Measurements from ENCODE around the gene SPAG9.

SPAG9 gene

DNA sequence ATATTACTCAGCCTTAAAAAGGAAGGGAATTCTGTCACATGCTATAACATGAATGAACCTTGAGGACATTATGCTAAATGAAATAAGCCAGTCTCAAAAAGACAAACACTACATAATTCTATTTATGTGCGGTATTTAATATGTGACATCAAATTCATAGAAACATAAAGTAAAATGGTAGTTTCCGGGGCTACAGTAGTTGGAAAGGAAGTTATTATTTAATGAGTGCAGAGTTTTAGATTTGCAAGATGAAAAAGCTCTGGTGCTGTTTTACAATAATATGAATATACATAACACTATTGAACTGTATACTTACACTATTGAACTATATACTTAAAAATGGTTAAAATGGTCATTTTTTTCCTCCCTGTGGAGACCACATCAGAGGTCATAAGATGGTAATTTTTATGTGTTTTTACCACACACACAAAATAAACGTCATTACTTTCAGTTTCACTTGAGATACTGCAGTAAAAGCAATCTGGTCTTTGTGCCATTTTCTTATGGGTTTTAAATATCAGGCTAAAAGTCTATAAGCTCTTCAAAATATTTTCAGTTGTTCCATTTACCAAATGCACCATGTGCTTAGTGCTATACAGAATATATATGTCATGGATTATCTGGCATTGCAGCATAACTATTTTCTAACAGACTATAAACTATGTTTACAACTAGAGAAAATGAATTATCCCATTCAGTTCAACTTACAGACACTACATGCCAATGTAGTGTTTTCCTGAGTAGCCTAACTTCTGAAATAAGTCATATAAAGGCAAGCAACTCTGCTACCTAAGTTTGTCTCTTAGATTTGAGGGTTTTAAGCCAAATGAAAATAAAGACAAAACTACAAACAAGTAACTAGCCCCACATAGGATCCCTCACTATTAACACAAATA lies 90.9 kb downstream of the SPAG9 start:
- DNase-seq = peak; percentile 29

DNA sequence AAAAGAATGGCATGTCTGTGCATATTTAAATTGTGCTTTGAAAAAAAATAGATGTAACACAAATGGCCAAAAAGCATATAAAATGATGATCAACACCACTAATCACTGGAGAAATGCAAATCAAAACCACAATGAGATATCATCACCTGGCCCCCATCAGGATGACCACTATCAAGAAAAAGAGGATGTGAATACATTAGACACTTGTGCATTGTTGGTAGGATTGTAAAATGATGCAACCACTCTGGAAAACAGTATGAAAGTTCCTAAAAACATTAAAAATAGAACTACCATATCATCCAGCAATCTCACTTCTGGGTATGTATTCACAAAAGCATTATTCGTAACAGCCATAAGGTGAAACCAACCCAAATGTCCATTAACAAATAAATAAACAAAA lies 91.5 kb downstream of the SPAG9 start:
- DNase-seq = peak; percentile 52

DNA sequence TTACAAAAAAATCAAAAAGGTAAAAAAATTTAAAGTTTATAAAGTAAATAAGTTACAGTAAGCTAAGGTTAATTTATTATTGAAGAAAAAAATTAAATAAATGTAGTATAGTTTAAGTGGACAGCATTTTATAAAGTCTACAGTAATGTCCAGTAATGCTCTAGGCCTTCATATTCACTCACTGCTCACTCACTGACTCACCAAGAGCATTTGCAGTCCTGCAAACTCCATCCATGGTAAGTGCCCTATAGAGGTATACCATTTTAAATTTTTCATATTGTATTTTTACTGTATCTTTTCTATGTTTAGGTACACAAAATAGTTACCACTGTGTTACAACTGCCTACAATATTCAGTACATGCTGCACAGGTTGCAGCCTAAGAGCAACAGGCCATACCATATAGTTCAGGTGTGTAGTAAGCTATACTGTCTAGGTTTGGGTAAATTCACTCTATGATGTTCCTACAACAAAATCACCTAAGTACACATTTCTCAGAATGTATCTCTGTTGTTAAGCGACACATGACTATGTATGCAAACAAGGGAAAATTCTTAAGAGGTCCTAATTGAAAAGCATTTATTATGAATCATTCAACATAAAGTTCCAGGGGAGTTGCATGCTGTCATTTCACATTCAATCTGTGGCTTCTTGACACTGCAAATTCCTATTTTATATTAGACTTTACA lies 92.3 kb downstream of the SPAG9 start:
- no peak for DNase-seq

GRCh38 chr17:51018541-51018940 lies 102.1 kb downstream of the SPAG9 start:
- DNase-seq = no peak

DNA sequence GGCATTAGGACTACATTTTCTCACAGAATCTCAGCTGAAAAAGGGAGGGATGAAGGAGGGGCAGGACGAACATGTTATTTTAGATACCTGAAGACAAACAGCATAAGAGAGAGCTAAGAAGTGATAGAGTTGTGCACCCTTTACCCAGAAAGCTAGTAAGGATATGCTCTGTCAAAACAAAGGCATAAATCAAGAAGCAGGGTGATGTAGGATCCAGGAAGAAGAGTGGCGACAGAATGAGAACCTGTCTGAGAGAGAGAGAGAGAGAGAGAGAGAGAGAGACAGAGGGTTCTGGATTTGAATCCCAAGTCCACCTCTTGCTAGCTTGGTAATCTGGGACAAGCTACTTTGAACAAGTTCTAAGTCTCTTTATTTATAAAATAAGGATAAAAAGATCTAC lies 103.4 kb downstream of the SPAG9 start:
- no peak for DNase-seq

DNA sequence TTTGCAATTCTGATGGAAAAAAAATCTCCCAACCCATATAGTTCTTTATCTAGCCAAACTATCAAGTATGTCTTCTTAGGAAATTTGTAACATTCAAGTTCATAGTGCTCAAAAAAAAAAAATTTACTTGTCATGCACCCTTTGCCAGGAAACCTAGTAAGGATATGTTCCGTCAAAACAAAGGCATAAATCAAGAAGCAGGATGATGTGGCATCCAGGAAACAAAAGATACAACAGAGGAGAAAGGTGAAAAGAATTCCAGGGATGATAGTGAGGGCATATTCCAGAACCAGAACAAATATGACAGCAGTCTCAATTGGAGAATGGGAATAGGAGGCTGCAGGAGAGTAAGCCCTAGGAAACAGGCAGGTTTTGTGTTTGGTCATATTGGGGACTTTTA lies 104.6 kb downstream of the SPAG9 start:
- no peak for DNase-seq

- peak; percentile 8 for DNase-seq
Observed at GRCh38 chr17:51015145-51015558, 105.5 kb downstream of the SPAG9 start.

GRCh38 chr17:51014129-51014528 lies 106.5 kb downstream of the SPAG9 start:
- DNase-seq = no peak

DNA sequence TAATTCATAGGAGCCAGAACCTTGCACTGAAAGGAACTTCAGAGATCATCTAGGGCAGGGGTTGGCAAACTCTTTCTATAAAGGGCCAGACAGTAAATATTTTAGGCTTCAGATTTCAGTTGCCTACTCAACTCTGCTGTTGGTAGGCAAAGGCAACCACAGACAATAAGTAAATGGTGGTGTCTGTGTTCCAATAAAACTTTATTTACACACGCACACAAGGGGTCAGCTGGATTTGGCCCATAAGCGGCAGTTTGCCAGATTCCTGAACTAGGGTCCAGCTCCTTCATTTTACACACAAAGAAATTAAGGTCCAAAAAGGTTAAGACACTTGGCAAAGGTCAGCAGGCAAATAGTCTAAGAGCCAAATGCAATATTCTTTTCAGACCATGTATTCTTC lies 107.3 kb downstream of the SPAG9 start:
- DNase-seq = no peak

GRCh38 chr17:51012538-51012937 lies 108.1 kb downstream of the SPAG9 start:
- DNase-seq = no peak

DNA sequence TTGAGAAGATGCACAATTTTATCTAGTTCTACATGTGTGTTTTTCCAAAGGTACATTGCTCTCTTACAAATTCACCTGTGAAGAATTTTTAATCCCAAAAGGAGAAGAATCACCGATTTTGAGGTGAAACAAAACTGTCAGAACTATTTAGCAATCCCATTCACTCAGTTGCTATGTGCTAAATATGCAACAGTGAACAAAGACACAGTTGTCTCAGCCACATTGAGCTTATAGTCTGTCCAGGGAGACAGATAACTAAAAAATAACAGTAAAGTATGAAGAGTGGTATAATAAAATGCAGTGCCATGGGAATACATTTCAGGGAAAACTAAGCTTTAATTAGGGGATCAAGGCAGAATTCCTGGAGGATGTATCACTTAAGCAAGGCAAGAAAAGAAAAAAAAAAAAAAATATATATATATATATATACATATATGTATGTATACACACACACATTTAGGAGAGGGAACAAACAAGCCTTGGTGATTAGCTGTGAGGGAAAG lies 110.4 kb downstream of the SPAG9 start:
- DNase-seq = no peak

- no peak for DNase-seq
Observed at GRCh38 chr17:51006601-51007000, 114.1 kb downstream of the SPAG9 start.

DNA sequence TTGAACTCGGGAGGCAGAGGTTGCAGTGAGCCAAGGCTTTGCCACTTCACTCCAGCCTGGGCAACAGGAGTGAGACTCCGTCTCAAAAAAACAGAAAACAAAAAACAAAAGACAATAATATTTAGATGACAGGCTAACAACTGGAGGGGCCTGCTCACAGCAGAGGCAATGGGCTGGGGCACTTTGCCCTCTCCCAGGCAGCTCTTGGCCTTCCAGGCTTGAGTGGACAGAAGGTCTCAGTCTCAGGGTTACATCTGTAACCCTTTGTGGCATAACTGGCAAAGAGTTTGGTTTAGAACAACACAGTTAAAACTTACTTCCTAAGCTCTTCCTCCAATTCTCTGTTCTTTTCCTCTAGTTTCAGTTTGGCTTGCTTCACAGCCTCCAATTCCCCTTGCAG lies 114.9 kb downstream of the SPAG9 start:
- no peak for DNase-seq

DNA sequence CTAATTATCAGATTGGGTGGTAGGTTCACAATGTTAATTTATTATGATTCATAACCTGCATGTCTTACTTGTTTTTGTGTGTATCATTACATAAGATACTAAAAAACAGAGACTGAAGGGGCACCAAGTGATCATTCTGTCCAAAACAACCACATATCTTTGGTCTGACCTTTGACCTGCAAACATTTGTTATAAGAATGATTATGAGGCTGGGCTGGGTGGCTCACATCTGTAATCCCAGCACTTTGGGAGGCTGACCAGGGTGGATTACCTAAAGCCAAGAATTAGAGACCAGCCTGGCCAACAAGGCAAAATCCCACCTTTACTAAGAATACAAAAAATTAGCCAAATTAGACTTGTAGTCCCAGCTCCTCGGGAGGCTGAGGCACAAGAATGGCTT lies 116.4 kb downstream of the SPAG9 start:
- DNase-seq = no peak

DNA sequence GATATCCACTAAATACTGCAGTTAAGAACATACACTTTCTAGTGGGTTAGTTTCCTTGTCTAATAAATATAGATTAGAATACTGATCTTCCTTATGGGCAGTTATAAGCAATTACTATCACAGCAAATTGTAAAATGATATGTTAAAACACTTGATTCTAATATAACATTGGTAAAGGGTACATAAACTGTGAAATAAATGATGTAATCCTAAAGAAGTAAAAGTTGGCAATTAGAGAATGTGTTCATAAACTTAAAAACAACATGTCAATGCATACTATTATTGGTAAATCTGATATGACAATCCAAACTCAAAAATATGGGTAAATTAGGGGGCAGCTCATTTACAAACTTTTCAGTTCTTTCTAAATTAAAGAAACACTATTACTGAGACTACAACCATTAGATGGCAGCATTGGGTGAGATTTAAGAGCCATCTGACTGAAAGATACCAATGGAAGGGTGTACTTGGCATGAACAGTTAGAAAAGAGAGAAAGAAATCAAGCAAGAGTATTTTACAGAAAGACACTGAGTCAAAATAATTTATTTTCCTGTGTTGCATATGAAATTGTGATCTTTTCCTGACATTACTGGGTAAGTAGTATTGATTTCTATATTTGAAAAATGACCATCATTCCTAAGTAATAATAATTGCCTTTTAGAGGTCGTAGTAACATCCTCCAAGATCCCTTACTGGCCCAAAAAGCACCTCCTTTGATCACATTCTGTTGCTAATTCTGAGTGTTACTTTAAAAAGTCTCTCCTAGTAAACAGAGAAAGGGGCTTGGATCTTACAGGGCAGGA lies 119.6 kb downstream of the SPAG9 start:
- peak; percentile 50 for DNase-seq

DNA sequence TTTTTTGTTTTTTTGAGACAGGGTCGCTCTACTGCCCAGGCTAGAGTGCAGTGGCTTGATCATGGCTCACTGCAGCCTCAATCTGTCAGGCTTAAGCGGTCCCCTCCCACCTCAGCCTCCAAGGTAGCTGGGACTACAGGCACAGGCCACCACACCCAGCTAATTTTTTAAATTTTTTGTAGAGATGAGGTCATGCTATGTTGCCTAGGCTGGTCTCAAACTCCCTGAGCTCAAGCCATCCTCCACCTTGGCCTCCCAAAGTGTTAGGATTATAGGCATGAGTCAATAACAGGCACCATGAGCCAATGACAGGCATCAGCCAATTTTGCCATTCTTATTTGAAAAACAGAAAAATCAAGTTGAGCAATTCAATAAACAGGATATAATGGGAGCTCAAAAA lies 125.0 kb downstream of the SPAG9 start:
- DNase-seq = no peak

GRCh38 chr17:50993544-50993943 lies 127.1 kb downstream of the SPAG9 start:
- no peak for DNase-seq

DNA sequence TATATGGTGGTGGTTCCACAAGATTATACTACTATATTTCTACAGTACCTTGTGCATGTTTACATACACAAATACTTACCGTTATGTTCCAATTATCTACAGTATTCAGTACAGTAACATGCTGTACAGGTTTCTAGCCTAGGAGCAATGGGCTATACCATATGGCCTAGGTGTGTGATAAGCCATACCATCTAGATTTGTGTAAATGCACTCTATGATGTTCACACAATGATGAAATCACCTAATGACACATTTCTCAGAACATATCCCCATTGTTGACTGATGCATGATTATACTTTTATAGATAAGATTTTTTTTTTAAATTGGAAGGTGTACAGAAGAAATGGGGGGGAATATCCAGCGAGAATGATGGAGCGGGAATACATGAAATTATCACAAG lies 131.5 kb downstream of the SPAG9 start:
- no peak for DNase-seq

GRCh38 chr17:50988427-50988826 lies 132.2 kb downstream of the SPAG9 start:
- no peak for DNase-seq

DNA sequence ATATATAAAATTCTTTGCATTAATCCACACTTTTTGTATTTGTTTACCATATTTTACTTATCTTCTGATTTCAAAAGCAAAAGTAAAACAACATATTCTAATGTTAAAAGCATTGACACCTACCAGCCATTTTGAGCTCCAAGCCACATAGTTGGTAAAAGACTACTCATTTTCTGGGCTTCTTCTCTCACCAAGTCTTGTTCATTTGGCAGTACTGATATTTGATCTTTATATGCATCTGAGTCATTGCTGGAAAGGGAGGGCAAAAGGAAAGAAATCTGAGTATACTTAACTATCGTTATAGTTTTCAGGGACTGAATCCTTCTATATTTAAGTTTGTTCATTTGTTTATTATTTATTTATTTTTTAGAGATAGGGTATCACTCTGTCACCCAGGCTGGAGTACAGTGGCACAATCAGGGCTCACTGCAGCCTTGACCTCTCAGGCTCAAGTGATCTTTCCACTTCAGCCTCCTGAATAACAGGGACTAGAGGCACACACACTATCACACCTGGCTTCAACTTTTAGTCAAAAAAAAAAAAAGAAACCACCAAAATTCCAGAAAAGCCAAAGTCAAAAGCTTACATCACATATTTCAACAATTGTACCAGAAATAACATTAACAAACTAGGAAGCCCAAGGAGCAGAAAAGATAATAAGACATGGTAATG lies 133.5 kb downstream of the SPAG9 start:
- no peak for DNase-seq

GRCh38 chr17:50981279-50981678 lies 139.4 kb downstream of the SPAG9 start:
- no peak for DNase-seq

- DNase-seq = no peak
Observed at GRCh38 chr17:50979524-50979927, 141.1 kb downstream of the SPAG9 start.

Measured in MV-4-11 (cell line).